ENCODE measurements around the gene SRP14.

- TF ChIP-seq GATA2 (IDR thresholded peaks at IDR 0.05; ENCODE audit: low read depth, low read length) = no peak
- no peak for TF ChIP-seq GATA3 (IDR thresholded peaks at IDR 0.05; ENCODE audit: low read depth, low read length)
These were observed 22.6 kb downstream of the SRP14 start for GRCh38 chr15:40016224-40016865.

Data from SH-SY5Y (cell line).